HEK293T (cell line): ENCODE data around the gene NFATC1.

Experiments used
- ARNT ChIP-seq: fragments of 450-650 bp; IDR thresholded peaks from 2 replicates; pipeline ENCODE4 v1.6.1; 2017; ENCODE audit warnings: mild to moderate bottlenecking
- BHLHE40 ChIP-seq: fragments of 450-650 bp; IDR thresholded peaks from 2 replicates; pipeline ENCODE4 v1.6.1; 2016; ENCODE audit warnings: mild to moderate bottlenecking, moderate library complexity, borderline replicate concordance
- ELF4 ChIP-seq: fragments of 450-650 bp; IDR thresholded peaks from 2 replicates; pipeline ENCODE4 v1.6.1; 2017; ENCODE audit warnings: antibody characterized with exemption
- FOXA1 ChIP-seq: fragments of 450-650 bp; IDR thresholded peaks from 2 replicates; pipeline ENCODE4 v1.6.1; 2016; ENCODE audit warnings: mild to moderate bottlenecking
- FOXK2 ChIP-seq: fragments of 450-650 bp; IDR thresholded peaks from 2 replicates; pipeline ENCODE4 v1.6.1; 2016; ENCODE audit warnings: mild to moderate bottlenecking
- FOXM1 ChIP-seq: fragments of 450-650 bp; IDR thresholded peaks from 2 replicates; pipeline ENCODE4 v1.6.1; 2017; ENCODE audit warnings: mild to moderate bottlenecking, borderline replicate concordance
- HDGF ChIP-seq: fragments of 450-650 bp; IDR thresholded peaks from 2 replicates; pipeline ENCODE4 v1.6.1; 2017; ENCODE audit warnings: antibody characterized with exemption, borderline replicate concordance
- LEF1 ChIP-seq: fragments of 450-650 bp; IDR thresholded peaks from 2 replicates; pipeline ENCODE4 v1.6.1; 2017; ENCODE audit warnings: mild to moderate bottlenecking, borderline replicate concordance
- NFRKB ChIP-seq: fragments of 450-650 bp; IDR thresholded peaks from 2 replicates; pipeline ENCODE4 v1.6.1; 2016; ENCODE audit warnings: mild to moderate bottlenecking, moderate library complexity
- PKNOX1 ChIP-seq: fragments of 450-650 bp; IDR thresholded peaks from 2 replicates; pipeline ENCODE4 v1.6.1; 2016
- SUZ12 ChIP-seq: fragments of 450-650 bp; IDR thresholded peaks from 2 replicates; pipeline ENCODE4 v1.6.1; 2016; ENCODE audit warnings: mild to moderate bottlenecking
- TARDBP ChIP-seq: fragments of 450-650 bp; IDR thresholded peaks from 2 replicates; pipeline ENCODE4 v1.6.1; 2016
- ZNF384 ChIP-seq: fragments of 450-650 bp; IDR thresholded peaks from 2 replicates; pipeline ENCODE4 v1.6.1; 2016

GRCh38 chr18:79450289-79451080, 54.8 kb downstream of the NFATC1 start:
- TF ChIP-seq HDGF (no peak), NFRKB (no peak), PKNOX1 (no peak), BHLHE40 (no peak), ARNT (no peak), TARDBP (no peak), ELF4 (no peak), FOXK2 (no peak), LEF1 (no peak), FOXM1 (no peak), ZNF384 (no peak), SUZ12 (no peak), FOXA1 (no peak)
